GM18517 (cell line): ENCODE results near the gene USP25.

ENCODE experiments used
- ATAC-seq: cut with Tn5 transposase; IDR thresholded peaks from one replicate; pipeline ENCODE4 v1.9.1; 2021; ENCODE audit warnings: mild to moderate bottlenecking, moderate library complexity; ENCODE audit not compliant: unreplicated experiment

Gene USP25

GRCh38 chr21:15929536-15929935 lies 199.8 kb downstream of the USP25 start:
- ATAC-seq: no peak
